ENCODE measurements around the gene DUOX1. TPM values are rescaled to one million over a fixed set of nuclear protein-coding genes. Genes with fewer than 3 reads are reported as not detected.

DUOX1 gene
- polyA plus RNA-seq, 1 of the 3 experiments (the other 2 are of a cell fraction), result not detected

DNA sequence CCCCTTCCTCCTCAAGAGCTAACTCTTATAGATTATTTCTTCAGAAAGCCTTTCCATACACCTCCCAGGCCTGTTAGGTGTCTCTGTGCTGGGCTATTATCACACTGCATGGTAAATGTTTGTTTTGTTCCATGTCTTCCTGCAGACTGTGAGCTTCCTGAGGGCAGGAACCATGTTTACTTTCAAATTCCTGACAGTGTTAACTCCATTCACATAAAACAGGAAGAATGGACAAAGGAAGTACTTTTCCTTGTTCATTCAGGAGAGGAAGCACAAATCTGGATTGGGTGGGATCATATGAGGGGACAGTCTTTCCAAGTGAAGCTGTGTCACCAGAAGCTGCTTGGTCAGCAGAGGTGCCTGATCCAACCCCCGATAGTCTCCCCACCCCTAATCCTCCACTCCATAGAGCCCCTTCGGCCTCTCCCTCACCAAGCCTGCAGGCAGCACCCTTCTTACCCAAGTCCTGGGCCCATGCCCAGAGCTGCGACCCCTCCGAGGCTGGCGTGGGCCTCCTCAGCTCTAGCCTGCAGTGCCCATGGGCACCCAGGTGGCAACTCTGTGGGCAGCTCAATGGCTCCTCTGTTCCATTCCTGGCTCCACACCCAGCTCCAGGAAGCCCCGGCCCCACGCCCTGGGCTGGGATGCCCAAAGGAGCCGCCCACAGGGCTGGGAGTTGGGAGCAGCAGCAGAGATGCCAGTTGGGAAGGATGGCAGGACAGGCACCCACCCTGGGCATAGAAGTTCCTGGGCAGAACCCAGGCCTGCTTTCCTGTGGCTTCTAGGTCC, 51.0 kb downstream of the DUOX1 start:
- peaks cover 11 to 46% of the 10 kb centered on the region in 2 experiments; a peak in 3 of 4 replicates for H3K4me1 ChIP-seq (ENCODE audit: control insufficient read depth in 1 of 2, insufficient read depth in 2 of 2, low read depth in 1 of 2, low read length in 1 of 2)
- WGBS (ENCODE audit: low lambda C conversion rate), result 83% methylated on average over 2 of the region's 8 CpGs
- CTCF ChIA-PET, result interaction anchor here (0.8 to 3.4 kb wide), 11 partner anchors 10 to 276 kb away, joined by 3 to 19 read pairs (median 4); no protein-coding TSS in a partner anchor

More for the DNA sequence above, 51.0 kb downstream of the DUOX1 start:
- Histone ChIP-seq H3K27me3 (ENCODE audit: insufficient read depth) (no peaks in the 10 kb centered on the region), H3K27ac (ENCODE audit: low read depth in 2 of 2, low read length in 1 of 2) (no peak overlapping the region; a peak in 1 of 4 replicates), H3K9ac (no peak overlapping the region), H4K20me1 (ENCODE audit: insufficient read depth) (no peaks in the 10 kb centered on the region), H3K9me3 (no peaks in the 10 kb centered on the region), H3K4me3 (ENCODE audit: low read depth in 2 of 2, low read length in 1 of 2) (no peak overlapping the region), H3K79me2 (ENCODE audit: insufficient read depth) (no peaks in the 10 kb centered on the region), H3K4me2 (no peak overlapping the region), H3F3A (replicated peaks; ENCODE audit: insufficient read depth) (peaks cover 4% of the 10 kb centered on the region), H3K36me3 (replicated peaks in 1 of 2; ENCODE audit: control insufficient read depth in 1 of 2, insufficient read depth in 2 of 2, low read length in 1 of 2) (peaks cover 0 to 4% of the 10 kb centered on the region in 2 experiments), H3K9me2 (no peaks in the 10 kb centered on the region), H2AFZ (ENCODE audit: low read depth) (no peak overlapping the region)
- TF ChIP-seq TEAD4 (IDR thresholded peaks at IDR 0.05; ENCODE audit: borderline replicate concordance, insufficient read depth), result no peak
- TF ChIP-seq USF2 (IDR thresholded peaks at IDR 0.05; ENCODE audit: borderline replicate concordance, low read depth, low read length), result no peak
- no peak for TF ChIP-seq FOXJ3 (CRISPR knock-in tag; IDR thresholded peaks at IDR 0.05)
- TF ChIP-seq TAF1 (IDR thresholded peaks at IDR 0.05; ENCODE audit: borderline replicate concordance, low read depth, low read length), result no peak
- TF ChIP-seq GABPA (IDR thresholded peaks at IDR 0.05; ENCODE audit: low read depth), result no peak
- TF ChIP-seq, protein P1, sequence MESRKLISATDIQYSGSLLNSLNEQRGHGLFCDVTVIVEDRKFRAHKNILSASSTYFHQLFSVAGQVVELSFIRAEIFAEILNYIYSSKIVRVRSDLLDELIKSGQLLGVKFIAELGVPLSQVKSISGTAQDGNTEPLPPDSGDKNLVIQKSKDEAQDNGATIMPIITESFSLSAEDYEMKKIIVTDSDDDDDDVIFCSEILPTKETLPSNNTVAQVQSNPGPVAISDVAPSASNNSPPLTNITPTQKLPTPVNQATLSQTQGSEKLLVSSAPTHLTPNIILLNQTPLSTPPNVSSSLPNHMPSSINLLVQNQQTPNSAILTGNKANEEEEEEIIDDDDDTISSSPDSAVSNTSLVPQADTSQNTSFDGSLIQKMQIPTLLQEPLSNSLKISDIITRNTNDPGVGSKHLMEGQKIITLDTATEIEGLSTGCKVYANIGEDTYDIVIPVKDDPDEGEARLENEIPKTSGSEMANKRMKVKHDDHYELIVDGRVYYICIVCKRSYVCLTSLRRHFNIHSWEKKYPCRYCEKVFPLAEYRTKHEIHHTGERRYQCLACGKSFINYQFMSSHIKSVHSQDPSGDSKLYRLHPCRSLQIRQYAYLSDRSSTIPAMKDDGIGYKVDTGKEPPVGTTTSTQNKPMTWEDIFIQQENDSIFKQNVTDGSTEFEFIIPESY (IDR thresholded peaks at IDR 0.05; ENCODE audit: borderline replicate concordance, low read depth), result no peak
- TF ChIP-seq MEF2A (IDR thresholded peaks at IDR 0.05; ENCODE audit: borderline replicate concordance, low read depth), result no peak
- TF ChIP-seq SMC3 (IDR thresholded peaks at IDR 0.05; ENCODE audit: low read depth, low read length), result no peak
- TF ChIP-seq CHD2 (IDR thresholded peaks at IDR 0.05; ENCODE audit: low read length, partially characterized antibody), result no peak
- no peak for TF ChIP-seq NFIC (IDR thresholded peaks at IDR 0.05; ENCODE audit: borderline replicate concordance)
- no peak for TF ChIP-seq REST (IDR thresholded peaks at IDR 0.05; ENCODE audit: low read depth, low read length)
- DNase-seq, result no peak
- POLR2A ChIA-PET, result interaction anchor here (1.2 kb wide), 1 partner anchor 11 kb away, joined by 7 read pairs; no protein-coding TSS in a partner anchor
